ENCODE measurements around the gene KLHL5. TPM values are rescaled to one million over a fixed set of nuclear protein-coding genes. Genes with fewer than 3 reads are reported as not detected.

Gene KLHL5
- total and polyA plus RNA-seq, 2 donors (not counting 1 experiment from before 2014, with no cell fraction given): 22.6 to 90.0 TPM

DNA sequence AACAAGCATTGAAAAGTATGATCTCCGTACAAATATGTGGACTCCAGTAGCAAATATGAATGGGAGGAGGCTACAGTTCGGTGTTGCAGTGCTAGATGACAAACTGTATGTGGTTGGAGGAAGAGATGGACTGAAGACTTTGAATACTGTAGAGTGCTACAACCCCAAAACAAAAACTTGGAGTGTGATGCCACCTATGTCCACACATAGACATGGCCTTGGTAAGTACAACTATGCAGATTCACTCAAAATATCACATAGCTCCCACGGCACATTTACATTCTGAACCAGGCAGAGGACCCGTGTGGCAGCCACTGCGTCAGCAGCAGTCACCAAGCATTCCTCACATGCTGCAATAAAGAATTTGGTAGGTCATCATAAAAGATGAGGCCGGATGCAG is 41.3 kb downstream of the KLHL5 start:
- Mint-ChIP-seq H3K27ac (no peak overlapping the region), H3K9me3 (ENCODE audit: insufficient read depth) (peaks cover 5% of the 10 kb centered on the region), H3K4me3 (no peak overlapping the region), H3K27me3 (no peaks in the 10 kb centered on the region), H3K4me1 (no peaks in the 10 kb centered on the region)
- 100% methylated on average over 4 of the region's 6 CpGs for WGBS (ENCODE audit: insufficient coverage)
- POLR2A ChIA-PET: no interaction called here
- Histone ChIP-seq H4K20me1 (ENCODE audit: control insufficient read depth, insufficient read depth, low read length, poor library complexity, severe bottlenecking) (no peaks in the 10 kb centered on the region), H2AFZ (ENCODE audit: insufficient read depth, low read depth, low read length, poor library complexity, severe bottlenecking) (no peak overlapping the region), H3K9me3 (ENCODE audit: control extremely low read depth in 1 of 3, control insufficient read depth in 2 of 3, insufficient read depth in 1 of 3, low read length in 2 of 3) (no peaks in the 10 kb centered on the region), H3K79me2 (ENCODE audit: control insufficient read depth, insufficient read depth, low read length) (no peaks in the 10 kb centered on the region), H3K27me3 (replicated peaks in 1 of 4; ENCODE audit: control extremely low read depth in 1 of 4, control insufficient read depth in 3 of 4, insufficient read depth in 4 of 4, low read length in 3 of 4) (no peaks in the 10 kb centered on the region), H3K4me3 (ENCODE audit: control extremely low read depth in 1 of 5, extremely low read depth in 1 of 5, insufficient read depth in 1 of 5, low read depth in 2 of 5, low read length in 4 of 5) (no peak overlapping the region), H3K4me2 (replicated peaks; ENCODE audit: low read depth, low read length, poor library complexity, severe bottlenecking) (no peak overlapping the region), H3K27ac (ENCODE audit: low read length in 2 of 2) (no peak overlapping the region), H3K9ac (ENCODE audit: low read length) (no peak overlapping the region), H3K4me1 (ENCODE audit: control insufficient read depth in 2 of 2, insufficient read depth in 2 of 2, low read length in 2 of 2) (no peaks in the 10 kb centered on the region), H3K36me3 (replicated peaks in 1 of 2; ENCODE audit: control extremely low read depth in 1 of 2, control insufficient read depth in 1 of 2, extremely low read depth in 1 of 2, insufficient read depth in 2 of 2, low read length in 1 of 2) (peaks cover 10 to 35% of the 10 kb centered on the region in 2 experiments)
- ATAC-seq (ENCODE audit: low read depth): no peak
- DNase-seq: no peak
- TF ChIP-seq EZH2 (IDR thresholded peaks at IDR 0.05; ENCODE audit: borderline replicate concordance, insufficient read depth, low read depth, low read length, poor library complexity, severe bottlenecking): no peak
- TF ChIP-seq, protein P1, sequence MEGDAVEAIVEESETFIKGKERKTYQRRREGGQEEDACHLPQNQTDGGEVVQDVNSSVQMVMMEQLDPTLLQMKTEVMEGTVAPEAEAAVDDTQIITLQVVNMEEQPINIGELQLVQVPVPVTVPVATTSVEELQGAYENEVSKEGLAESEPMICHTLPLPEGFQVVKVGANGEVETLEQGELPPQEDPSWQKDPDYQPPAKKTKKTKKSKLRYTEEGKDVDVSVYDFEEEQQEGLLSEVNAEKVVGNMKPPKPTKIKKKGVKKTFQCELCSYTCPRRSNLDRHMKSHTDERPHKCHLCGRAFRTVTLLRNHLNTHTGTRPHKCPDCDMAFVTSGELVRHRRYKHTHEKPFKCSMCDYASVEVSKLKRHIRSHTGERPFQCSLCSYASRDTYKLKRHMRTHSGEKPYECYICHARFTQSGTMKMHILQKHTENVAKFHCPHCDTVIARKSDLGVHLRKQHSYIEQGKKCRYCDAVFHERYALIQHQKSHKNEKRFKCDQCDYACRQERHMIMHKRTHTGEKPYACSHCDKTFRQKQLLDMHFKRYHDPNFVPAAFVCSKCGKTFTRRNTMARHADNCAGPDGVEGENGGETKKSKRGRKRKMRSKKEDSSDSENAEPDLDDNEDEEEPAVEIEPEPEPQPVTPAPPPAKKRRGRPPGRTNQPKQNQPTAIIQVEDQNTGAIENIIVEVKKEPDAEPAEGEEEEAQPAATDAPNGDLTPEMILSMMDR (IDR thresholded peaks at IDR 0.05): no peak
- CTCF ChIA-PET: interaction anchor here (2.8 kb wide), 1 partner anchor 200 kb away, joined by 14 read pairs; no protein-coding TSS in a partner anchor
- intact Hi-C loops (cut with micrococcal nuclease): no loop called here

DNA sequence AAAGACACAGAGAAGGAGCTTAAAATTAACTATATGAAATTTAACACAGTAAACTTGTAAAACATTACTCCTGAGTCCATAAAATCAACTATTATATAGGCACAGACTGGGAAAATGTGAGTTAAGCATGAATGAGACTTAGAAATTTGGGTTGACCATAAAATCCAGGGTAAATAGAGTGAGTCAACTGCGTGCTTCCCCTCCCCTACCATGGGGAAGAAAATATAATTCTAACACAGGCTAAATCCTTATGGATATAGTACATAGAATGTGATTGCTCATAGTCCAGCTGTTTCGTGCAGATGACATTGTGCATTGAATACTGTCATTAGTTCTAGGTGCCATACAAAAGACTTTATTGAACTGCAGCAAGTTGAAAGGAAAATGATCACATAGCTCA is 42.2 kb downstream of the KLHL5 start:
- DNase-seq: no peak
- Mint-ChIP-seq H3K4me3 (no peak overlapping the region), H3K4me1 (no peaks in the 10 kb centered on the region), H3K27ac (no peak overlapping the region), H3K27me3 (no peaks in the 10 kb centered on the region), H3K9me3 (ENCODE audit: insufficient read depth) (peaks cover 5% of the 10 kb centered on the region)
- Histone ChIP-seq H3K27ac (ENCODE audit: low read length in 2 of 2) (no peak overlapping the region), H3K9me3 (ENCODE audit: control extremely low read depth in 1 of 3, control insufficient read depth in 2 of 3, insufficient read depth in 1 of 3, low read length in 2 of 3) (no peaks in the 10 kb centered on the region), H4K20me1 (ENCODE audit: control insufficient read depth, insufficient read depth, low read length, poor library complexity, severe bottlenecking) (no peaks in the 10 kb centered on the region), H3K9ac (ENCODE audit: low read length) (no peak overlapping the region), H2AFZ (ENCODE audit: insufficient read depth, low read depth, low read length, poor library complexity, severe bottlenecking) (no peak overlapping the region), H3K27me3 (replicated peaks in 1 of 4; ENCODE audit: control extremely low read depth in 1 of 4, control insufficient read depth in 3 of 4, insufficient read depth in 4 of 4, low read length in 3 of 4) (no peaks in the 10 kb centered on the region), H3K4me2 (replicated peaks; ENCODE audit: low read depth, low read length, poor library complexity, severe bottlenecking) (no peak overlapping the region), H3K4me1 (ENCODE audit: control insufficient read depth in 2 of 2, insufficient read depth in 2 of 2, low read length in 2 of 2) (no peaks in the 10 kb centered on the region), H3K36me3 (replicated peaks in 1 of 2; ENCODE audit: control extremely low read depth in 1 of 2, control insufficient read depth in 1 of 2, extremely low read depth in 1 of 2, insufficient read depth in 2 of 2, low read length in 1 of 2) (peaks cover 10 to 38% of the 10 kb centered on the region in 2 experiments), H3K4me3 (ENCODE audit: control extremely low read depth in 1 of 5, extremely low read depth in 1 of 5, insufficient read depth in 1 of 5, low read depth in 2 of 5, low read length in 4 of 5) (no peak overlapping the region), H3K79me2 (ENCODE audit: control insufficient read depth, insufficient read depth, low read length) (no peaks in the 10 kb centered on the region)
- POLR2A ChIA-PET: no interaction called here
- CTCF ChIA-PET: interaction anchor here (0.7 to 2.8 kb wide), 4 partner anchors 24 to 201 kb away, joined by 3 to 14 read pairs (median 3); no protein-coding TSS in a partner anchor
- intact Hi-C loops (cut with micrococcal nuclease): no loop called here
- no peak for TF ChIP-seq EZH2 (IDR thresholded peaks at IDR 0.05; ENCODE audit: borderline replicate concordance, insufficient read depth, low read depth, low read length, poor library complexity, severe bottlenecking)
- TF ChIP-seq, protein P1 (IDR thresholded peaks at IDR 0.05): no peak
- no CpG with 5 or more reads among the region's 2 CpGs for WGBS (ENCODE audit: insufficient coverage)
- no peak for ATAC-seq (ENCODE audit: low read depth)
